Measurements from ENCODE around the gene FXYD5. TPM values are rescaled to one million over a fixed set of nuclear protein-coding genes. Genes with fewer than 3 reads are reported as not detected.

FXYD5 gene
- polyA plus RNA-seq, 1 donor from 2014 or later: not detected

DNA sequence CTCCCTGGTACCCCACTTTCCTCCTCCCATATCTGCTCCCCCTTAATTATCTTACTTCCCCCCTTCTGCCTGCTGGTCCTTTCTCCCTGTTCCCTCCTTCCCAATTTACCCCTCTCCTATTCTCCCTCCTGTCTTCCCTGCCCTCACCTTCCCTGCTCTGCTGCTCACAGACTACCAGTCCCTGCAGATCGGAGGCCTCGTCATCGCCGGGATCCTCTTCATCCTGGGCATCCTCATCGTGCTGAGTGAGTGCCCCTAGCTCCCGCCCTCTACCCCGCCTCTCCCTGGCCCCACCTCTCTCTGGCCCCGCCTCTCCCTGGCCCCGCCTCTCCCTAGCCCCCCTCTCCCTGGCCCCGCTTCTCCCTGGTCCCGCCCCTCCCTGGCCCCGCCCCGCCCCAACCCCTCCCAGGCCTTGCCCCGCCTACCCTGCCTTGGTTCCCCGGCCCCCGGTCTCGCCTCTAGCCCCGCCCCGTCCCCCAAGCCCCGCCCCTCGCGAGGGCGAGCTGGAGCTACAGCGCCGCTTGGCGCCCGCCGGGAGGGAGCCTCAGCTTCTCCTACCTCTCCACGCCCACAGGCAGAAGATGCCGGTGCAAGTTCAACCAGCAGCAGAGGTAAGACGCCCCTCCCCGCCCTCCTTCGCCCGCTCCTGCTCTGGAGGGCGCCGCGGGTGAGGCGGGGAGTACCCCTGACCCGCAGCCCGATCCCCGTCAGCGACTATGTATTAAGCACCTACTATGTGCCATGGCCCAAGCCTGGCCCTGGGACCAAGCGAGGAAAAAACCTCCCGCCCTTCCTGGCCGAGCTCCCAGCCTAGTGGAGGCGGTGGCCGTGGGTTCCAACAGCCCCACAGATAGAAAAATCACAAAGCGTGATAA is 13.3 kb upstream of the FXYD5 start:
- Histone ChIP-seq H3K27me3 (ENCODE audit: insufficient read depth, low read depth, low read length) (peaks cover 18% of the 10 kb centered on the region), H3K79me2 (replicated peaks; ENCODE audit: insufficient read depth, low read length) (no peaks in the 10 kb centered on the region), H4K20me1 (ENCODE audit: insufficient read depth) (no peaks in the 10 kb centered on the region), H3K36me3 (ENCODE audit: insufficient read depth, low read length) (no peaks in the 10 kb centered on the region), H3K27ac (ENCODE audit: low read length) (no peak overlapping the region), H2AFZ (ENCODE audit: low read depth, low read length) (peak overlapping the region; percentile 14), H3K4me3 (ENCODE audit: low read length) (peak overlapping the region; percentile 47), H3K9ac (ENCODE audit: low read length) (peak overlapping the region; percentile 38), H3K9me3 (ENCODE audit: low read length) (no peaks in the 10 kb centered on the region), H3F3A (ENCODE audit: insufficient read depth, low read length, poor library complexity, severe bottlenecking) (peaks cover 6% of the 10 kb centered on the region), H3K4me2 (ENCODE audit: low read length) (no peak overlapping the region), H3K9me2 (ENCODE audit: insufficient read depth, low read length) (no peaks in the 10 kb centered on the region)
- TF ChIP-seq, protein P1, sequence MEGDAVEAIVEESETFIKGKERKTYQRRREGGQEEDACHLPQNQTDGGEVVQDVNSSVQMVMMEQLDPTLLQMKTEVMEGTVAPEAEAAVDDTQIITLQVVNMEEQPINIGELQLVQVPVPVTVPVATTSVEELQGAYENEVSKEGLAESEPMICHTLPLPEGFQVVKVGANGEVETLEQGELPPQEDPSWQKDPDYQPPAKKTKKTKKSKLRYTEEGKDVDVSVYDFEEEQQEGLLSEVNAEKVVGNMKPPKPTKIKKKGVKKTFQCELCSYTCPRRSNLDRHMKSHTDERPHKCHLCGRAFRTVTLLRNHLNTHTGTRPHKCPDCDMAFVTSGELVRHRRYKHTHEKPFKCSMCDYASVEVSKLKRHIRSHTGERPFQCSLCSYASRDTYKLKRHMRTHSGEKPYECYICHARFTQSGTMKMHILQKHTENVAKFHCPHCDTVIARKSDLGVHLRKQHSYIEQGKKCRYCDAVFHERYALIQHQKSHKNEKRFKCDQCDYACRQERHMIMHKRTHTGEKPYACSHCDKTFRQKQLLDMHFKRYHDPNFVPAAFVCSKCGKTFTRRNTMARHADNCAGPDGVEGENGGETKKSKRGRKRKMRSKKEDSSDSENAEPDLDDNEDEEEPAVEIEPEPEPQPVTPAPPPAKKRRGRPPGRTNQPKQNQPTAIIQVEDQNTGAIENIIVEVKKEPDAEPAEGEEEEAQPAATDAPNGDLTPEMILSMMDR (IDR thresholded peaks at IDR 0.05; ENCODE audit: poor library complexity, severe bottlenecking): peak; percentile 46
- no peak for TF ChIP-seq EZH2 (IDR thresholded peaks at IDR 0.05; ENCODE audit: borderline replicate concordance, insufficient read depth, low read length, poor library complexity, severe bottlenecking)

- Histone ChIP-seq H3K4me3 (ENCODE audit: low read length) (peak overlapping the region; percentile 93), H3K27ac (ENCODE audit: low read length) (no peak overlapping the region), H3K9me3 (ENCODE audit: low read length) (no peaks in the 10 kb centered on the region), H3K36me3 (ENCODE audit: insufficient read depth, low read length) (no peaks in the 10 kb centered on the region), H4K20me1 (ENCODE audit: insufficient read depth) (no peaks in the 10 kb centered on the region), H3K27me3 (ENCODE audit: insufficient read depth, low read depth, low read length) (peaks cover 18% of the 10 kb centered on the region), H3K4me2 (ENCODE audit: low read length) (peak overlapping the region; percentile 35), H3K79me2 (replicated peaks; ENCODE audit: insufficient read depth, low read length) (no peaks in the 10 kb centered on the region), H2AFZ (ENCODE audit: low read depth, low read length) (no peak overlapping the region), H3K9me2 (ENCODE audit: insufficient read depth, low read length) (no peaks in the 10 kb centered on the region), H3K9ac (ENCODE audit: low read length) (peak overlapping the region; percentile 12), H3F3A (ENCODE audit: insufficient read depth, low read length, poor library complexity, severe bottlenecking) (peaks cover 6% of the 10 kb centered on the region)
- no peak for TF ChIP-seq SMC3 (conservative IDR thresholded peaks at IDR 0.05; ENCODE audit: poor library complexity)
- no peak for TF ChIP-seq MXI1 (conservative IDR thresholded peaks at IDR 0.05; ENCODE audit: poor library complexity, severe bottlenecking)
These were observed 12.5 kb upstream of the FXYD5 start for GRCh38 chr19:35141837-35142605.

DNA sequence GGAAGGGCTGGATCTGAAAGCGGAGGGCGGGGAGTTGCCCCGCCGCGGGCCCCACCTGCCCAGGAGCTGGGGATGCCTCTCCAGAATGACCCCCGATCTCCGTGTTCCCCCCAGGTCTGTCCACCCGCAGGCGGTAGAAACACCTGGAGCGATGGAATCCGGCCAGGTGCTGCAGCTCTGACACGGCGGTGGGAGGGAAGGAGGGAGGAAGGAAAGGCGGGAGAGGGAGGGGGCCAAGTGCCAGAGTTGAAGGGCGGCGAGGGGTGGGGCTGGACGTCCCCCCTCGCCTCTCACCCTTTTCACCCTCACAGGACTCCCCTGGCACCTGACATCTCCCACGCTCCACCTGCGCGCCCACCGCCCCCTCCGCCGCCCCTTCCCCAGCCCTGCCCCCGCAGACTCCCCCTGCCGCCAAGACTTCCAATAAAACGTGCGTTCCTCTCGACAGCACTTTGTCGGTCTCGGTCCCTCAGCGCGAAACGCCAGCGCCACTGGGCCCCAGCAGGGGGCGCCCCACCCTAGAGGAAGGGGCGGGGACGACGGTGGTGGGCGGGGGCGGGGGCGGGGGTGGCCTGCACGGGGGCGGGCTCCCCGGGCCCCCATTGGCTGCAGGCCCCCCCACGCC is 11.8 kb upstream of the FXYD5 start:
- Histone ChIP-seq H3K36me3 (ENCODE audit: insufficient read depth, low read length) (no peaks in the 10 kb centered on the region), H3K4me3 (ENCODE audit: low read length) (peak overlapping the region; percentile 93), H3K27ac (ENCODE audit: low read length) (no peak overlapping the region), H4K20me1 (ENCODE audit: insufficient read depth) (no peaks in the 10 kb centered on the region), H3K9me3 (ENCODE audit: low read length) (no peaks in the 10 kb centered on the region), H3F3A (ENCODE audit: insufficient read depth, low read length, poor library complexity, severe bottlenecking) (peaks cover 6% of the 10 kb centered on the region), H3K9me2 (ENCODE audit: insufficient read depth, low read length) (no peaks in the 10 kb centered on the region), H3K9ac (ENCODE audit: low read length) (peak overlapping the region; percentile 81), H3K27me3 (ENCODE audit: insufficient read depth, low read depth, low read length) (peaks cover 18% of the 10 kb centered on the region), H3K79me2 (replicated peaks; ENCODE audit: insufficient read depth, low read length) (no peaks in the 10 kb centered on the region), H3K4me2 (ENCODE audit: low read length) (peak overlapping the region; percentile 35), H2AFZ (ENCODE audit: low read depth, low read length) (peak overlapping the region; percentile 27)
- TF ChIP-seq SMC3 (conservative IDR thresholded peaks at IDR 0.05; ENCODE audit: poor library complexity): no peak
- peak; percentile 21 for TF ChIP-seq POLR2AphosphoS5 (IDR thresholded peaks at IDR 0.05)
